ENCODE results near the gene DCAF11. TPM values are rescaled to one million over a fixed set of nuclear protein-coding genes. Genes with fewer than 3 reads are reported as not detected.

DCAF11 gene
- total and polyA plus RNA-seq, 2 of the 13 experiments (the other 11 are each of a cell fraction or from before 2014, with no cell fraction given) = 150 to 257 TPM

GRCh38 chr14:24095271-24096068 lies 19.1 kb upstream of the DCAF11 start (continued):
- TF ChIP-seq THAP9 (CRISPR knock-in tag; IDR thresholded peaks at IDR 0.05; ENCODE audit: borderline replicate concordance) (peak; percentile 93), ZNF562 (CRISPR knock-in tag; IDR thresholded peaks at IDR 0.05; ENCODE audit: borderline replicate concordance) (no peak), SIN3A (IDR thresholded peaks at IDR 0.05; ENCODE audit: borderline replicate concordance, low read depth, low read length) (peak; percentile 97), ZSCAN22 (CRISPR knock-in tag; IDR thresholded peaks at IDR 0.05) (peak; percentile 57; the same call in 1 of the 2 replicates), KAT8 (CRISPR knock-in tag; IDR thresholded peaks at IDR 0.05) (peak; percentile 93), MLLT10 (CRISPR knock-in tag; IDR thresholded peaks at IDR 0.05) (no peak; the same call in 1 of the 2 replicates), HCFC1 (IDR thresholded peaks at IDR 0.05; ENCODE audit: low read depth, low read length) (no peak; the same call in none of the 2 replicates), KMT2B (CRISPR knock-in tag; IDR thresholded peaks at IDR 0.05) (peak; percentile 91), AKAP8 (CRISPR knock-in tag; IDR thresholded peaks at IDR 0.05) (peak; percentile 98), ZNF607 (CRISPR knock-in tag; IDR thresholded peaks at IDR 0.05; ENCODE audit: borderline replicate concordance) (no peak), SCMH1 (CRISPR knock-in tag; IDR thresholded peaks at IDR 0.05; ENCODE audit: borderline replicate concordance) (no peak), SMAD1 (CRISPR knock-in tag; IDR thresholded peaks at IDR 0.05; ENCODE audit: borderline replicate concordance, low read depth) (peak; percentile 98; the same call in 1 of the 2 replicates), ZNF629 (CRISPR knock-in tag; conservative IDR thresholded peaks at IDR 0.05) (peak; percentile 2; the same call in 1 of the 2 replicates), SSRP1 (CRISPR knock-in tag; IDR thresholded peaks at IDR 0.05) (peak; percentile 100), FOXO1 (CRISPR knock-in tag; IDR thresholded peaks at IDR 0.05) (peak; percentile 95), ZNF674 (CRISPR knock-in tag; IDR thresholded peaks at IDR 0.05; ENCODE audit: low read depth) (no peak), ZNF160 (CRISPR knock-in tag; IDR thresholded peaks at IDR 0.05) (peak; percentile 94; the same call in 1 of the 2 replicates), EHMT2 (IDR thresholded peaks at IDR 0.05; ENCODE audit: borderline replicate concordance, low read depth, low read length) (peak; percentile 95; the same call in 1 of the 2 replicates), TFDP2 (CRISPR knock-in tag; IDR thresholded peaks at IDR 0.05) (peak; percentile 95), NBN (conservative IDR thresholded peaks at IDR 0.05) (no peak), HOXA5 (CRISPR knock-in tag; IDR thresholded peaks at IDR 0.05) (peak; percentile 95; the same call in 1 of the 2 replicates), MYC (CRISPR knock-in tag; IDR thresholded peaks at IDR 0.05; ENCODE audit: borderline replicate concordance) (peak; percentile 100), TRIM24 (CRISPR knock-in tag; IDR thresholded peaks at IDR 0.05) (no peak), SP5 (CRISPR knock-in tag; IDR thresholded peaks at IDR 0.05; ENCODE audit: borderline replicate concordance, low read depth) (peak; percentile 89), ZBTB46 (CRISPR knock-in tag; IDR thresholded peaks at IDR 0.05; ENCODE audit: borderline replicate concordance) (peak; percentile 98; the same call in 1 of the 2 replicates), ZNF33B (CRISPR knock-in tag; IDR thresholded peaks at IDR 0.05) (peak; percentile 99)
